GM10266 (cell line): Measurements from ENCODE around the gene HOXA4.

Experiments used
- DNase-seq: peaks from one replicate; pipeline ENCODE4 v3.0.0; 2012; ENCODE audit errors: extremely low spot score
- TF ChIP-seq, protein P1 (sequence below): IDR thresholded peaks from 2 replicates; pipeline ENCODE4 v1.5.1; 2012; ENCODE audit warnings: mild to moderate bottlenecking, low read depth; ENCODE audit not compliant: control insufficient read depth, insufficient read depth; ENCODE audit errors: missing control alignments

The HOXA4 gene

DNA sequence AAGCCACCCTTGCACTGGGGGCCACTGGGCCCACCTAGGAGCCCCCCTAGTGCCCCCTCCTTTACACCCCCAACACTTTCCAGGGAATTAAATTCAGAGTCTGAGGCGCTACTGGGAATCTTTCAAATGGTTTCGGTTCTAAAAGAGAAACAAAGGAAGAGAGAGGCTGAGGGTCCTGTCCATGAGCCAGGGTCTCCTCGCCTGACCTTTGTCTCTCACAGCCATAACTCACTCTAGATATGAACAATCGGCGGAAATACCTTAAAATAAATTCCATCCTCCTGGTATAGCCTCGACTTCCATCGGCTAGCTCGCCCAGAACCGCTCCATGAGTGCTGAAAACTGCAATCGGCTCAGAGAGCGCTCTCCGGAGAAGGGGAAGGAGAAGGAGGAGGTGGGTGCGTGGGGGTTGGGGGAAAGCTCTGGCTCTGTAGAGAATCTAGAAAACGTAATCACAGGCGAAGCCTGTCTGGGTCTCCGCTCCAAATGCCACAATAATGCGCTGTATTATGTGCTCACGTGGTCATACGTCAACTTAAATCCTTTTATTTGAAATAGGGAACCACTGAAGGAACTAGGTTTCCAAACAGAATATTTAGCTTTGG, 12.6 kb downstream of the HOXA4 start:
- DNase-seq: no peak
- TF ChIP-seq, protein P1, sequence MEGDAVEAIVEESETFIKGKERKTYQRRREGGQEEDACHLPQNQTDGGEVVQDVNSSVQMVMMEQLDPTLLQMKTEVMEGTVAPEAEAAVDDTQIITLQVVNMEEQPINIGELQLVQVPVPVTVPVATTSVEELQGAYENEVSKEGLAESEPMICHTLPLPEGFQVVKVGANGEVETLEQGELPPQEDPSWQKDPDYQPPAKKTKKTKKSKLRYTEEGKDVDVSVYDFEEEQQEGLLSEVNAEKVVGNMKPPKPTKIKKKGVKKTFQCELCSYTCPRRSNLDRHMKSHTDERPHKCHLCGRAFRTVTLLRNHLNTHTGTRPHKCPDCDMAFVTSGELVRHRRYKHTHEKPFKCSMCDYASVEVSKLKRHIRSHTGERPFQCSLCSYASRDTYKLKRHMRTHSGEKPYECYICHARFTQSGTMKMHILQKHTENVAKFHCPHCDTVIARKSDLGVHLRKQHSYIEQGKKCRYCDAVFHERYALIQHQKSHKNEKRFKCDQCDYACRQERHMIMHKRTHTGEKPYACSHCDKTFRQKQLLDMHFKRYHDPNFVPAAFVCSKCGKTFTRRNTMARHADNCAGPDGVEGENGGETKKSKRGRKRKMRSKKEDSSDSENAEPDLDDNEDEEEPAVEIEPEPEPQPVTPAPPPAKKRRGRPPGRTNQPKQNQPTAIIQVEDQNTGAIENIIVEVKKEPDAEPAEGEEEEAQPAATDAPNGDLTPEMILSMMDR: no peak

DNA sequence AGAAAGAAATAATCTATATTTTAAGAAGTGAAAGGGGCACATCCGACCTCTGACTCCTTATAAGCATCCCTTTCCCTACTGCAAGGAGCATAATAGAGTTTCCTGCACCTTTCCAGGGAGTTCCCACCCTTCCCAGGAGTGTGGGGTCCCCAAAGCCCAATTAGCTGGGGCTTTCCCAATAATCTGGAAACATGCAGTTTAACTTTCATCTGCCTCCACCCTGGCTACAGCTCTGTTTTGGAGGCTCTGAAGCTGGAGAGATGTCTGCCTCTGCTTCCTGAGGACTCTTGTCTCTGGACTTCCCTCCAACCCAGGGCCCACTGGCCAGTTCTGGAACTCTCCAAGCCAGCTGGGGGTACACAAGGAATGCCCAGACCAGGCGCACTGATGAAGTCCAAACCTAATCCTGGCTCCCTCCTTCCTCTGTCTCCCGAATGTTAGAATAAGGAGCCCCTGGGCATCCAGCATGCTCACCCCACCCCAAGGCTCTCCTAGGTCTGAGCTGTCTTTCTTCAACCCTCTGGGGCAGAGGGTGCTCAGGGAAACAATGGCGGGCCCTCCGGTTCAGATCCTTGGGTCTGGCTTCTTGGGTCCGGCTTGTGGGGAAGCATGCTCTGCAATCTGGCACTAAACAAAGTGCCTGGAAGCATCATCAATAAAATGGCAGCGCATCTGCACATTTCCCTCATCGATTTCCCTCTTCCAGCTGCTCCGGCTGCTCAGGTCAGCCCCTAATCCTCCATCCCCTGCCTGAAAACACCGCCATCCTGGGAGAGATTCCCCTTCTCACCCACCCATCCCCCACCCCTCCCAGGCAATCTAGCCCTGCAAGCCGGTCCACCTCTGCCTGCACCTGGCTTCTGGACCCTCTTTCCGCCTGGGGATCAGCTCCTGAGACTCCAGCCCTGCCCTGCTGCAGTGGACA, 13.3 kb downstream of the HOXA4 start:
- TF ChIP-seq, protein P1: no peak
- no peak for DNase-seq

DNA sequence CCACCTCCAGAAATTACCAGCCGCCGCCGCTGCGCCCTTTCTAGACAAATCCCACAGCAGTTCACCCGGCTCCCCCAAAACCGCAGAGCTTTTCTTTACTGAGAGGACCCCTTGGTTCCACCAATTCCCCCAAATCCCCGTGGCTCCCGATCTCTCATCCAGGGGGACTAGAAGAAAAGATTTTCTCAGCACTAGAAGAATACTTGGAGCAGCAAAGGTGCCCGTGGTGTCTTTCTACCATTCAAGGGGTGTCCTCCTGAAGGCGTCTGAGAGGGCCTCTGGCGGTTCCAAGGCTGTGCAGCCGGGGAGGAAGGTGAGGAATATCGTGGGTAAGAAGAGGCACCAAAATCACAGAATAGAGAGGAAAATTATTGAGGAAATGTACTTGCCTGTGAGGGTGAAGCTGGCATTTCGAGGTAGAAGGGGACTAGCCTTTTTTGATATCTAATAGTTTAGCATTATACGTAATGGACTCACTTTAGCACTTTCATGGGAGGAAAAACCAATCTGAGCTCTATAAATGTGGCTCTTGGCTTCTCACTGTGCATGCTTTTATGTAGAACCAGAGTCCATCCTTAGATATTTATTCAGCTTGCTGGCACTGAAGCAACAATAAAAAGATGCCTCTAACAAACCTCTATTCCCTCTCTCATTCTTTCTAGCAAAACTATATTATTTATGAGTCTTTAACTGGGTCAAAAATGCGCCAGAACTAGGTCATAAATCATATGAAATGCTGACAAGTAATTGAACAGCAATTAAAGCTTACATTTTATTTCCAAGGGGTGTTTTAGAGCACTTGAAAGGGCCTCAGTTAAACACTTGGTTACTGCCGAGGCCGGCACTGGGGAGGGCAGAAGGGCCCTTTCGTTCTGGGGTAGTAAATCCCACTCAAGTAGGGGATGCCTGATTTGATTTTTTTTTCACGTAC, 14.3 kb downstream of the HOXA4 start:
- TF ChIP-seq, protein P1: no peak
- no peak for DNase-seq

DNA sequence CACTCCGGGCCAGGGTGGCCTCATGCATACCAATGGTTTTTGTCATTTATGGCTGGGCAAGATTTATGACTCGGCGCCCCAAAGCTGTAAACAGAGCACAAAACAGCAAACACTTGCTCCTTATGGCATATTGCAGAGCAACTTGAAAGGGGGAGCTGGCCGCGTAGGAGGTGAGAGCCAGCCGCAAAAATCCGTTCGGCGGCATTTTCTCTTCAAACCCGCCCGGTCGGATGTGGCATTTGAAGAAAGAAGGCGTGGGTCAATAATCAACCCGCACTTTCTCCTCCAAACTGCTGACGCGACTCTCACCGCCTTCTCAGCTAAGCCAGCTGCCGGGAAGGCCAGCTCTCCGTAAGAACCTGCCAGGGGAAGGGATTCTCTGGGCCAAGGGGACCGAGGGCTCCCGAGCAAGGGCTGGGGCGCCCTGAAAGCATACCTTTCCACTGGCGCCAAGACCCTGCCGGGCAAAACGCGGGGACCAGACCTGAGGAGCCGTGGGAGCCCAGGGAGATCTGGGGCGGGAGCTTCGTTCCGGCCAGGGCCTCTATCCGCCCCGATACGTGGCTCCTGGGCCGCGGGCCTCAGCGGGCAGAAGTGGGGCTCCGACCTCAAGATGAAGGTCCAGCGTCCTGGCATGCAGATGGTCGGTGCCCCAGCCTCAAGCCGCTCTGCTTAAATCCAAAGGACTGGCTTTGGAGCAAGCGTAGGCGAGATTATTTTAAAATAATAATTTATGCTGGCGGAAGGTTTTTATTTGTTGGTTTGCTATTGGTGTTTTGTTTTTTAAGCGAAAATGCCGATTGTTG, 15.1 kb downstream of the HOXA4 start:
- TF ChIP-seq, protein P1: no peak
- DNase-seq: no peak

DNA sequence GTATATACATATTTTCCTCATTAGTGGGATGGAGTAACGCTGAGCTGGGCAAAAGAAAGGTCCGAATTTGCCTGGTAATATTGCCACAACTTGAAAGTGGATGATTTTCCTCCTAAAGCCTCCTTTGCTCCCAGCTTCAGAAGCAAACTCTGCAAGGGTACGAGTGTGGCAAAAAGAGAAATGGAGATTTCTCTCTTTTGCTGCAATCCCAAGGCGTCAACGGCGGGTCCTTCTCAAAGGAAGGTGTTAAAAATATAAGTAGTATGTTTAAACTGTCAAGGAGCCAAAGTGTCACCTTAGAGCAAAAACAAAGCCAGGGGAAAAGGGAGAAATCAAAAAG, 15.7 kb downstream of the HOXA4 start:
- DNase-seq: no peak
- TF ChIP-seq, protein P1: no peak

GRCh38 chr7:27113991-27114769, 16.4 kb downstream of the HOXA4 start:
- DNase-seq: no peak
- TF ChIP-seq, protein P1: no peak
